HG03097 (cell line): Measurements from ENCODE around the gene CENPM.

Source experiments
- ATAC-seq: cut with Tn5 transposase; IDR thresholded peaks from one replicate; pipeline ENCODE4 v1.9.1; 2021; ENCODE audit not compliant: unreplicated experiment, low FRiP score

Gene CENPM

GRCh38 chr22:41915035-41915785, 31.7 kb downstream of the CENPM start, which contains the start of gene SHISA8:
Gene SHISA8, minus strand, starts transcription at chr22:41915074. Its CDS starts 407 bp downstream, at chr22:41914667.
- ATAC-seq: no peak

DNA sequence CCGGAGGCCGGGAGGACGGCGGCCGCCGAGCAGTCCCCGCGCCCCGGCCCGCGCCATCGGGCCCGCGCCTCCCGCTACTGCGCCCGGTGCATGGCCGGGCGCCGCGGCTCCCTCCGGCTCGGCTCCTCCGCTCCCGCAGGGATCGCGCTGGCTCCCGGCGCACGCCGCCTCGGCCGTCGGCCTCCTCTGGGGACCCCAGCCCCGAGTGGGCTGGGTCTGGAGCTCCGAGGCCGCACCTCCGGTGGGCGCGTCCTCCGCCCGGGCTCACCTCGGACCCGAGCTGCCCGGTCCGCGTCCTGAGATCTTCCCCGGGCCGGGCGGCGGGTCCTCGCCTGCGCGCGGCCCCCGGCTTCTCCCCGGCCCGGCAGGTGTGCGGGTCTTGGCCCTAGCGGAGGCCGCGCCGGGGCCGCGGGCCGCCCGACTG, 32.3 kb downstream of the CENPM start:
- ATAC-seq: no peak

DNA sequence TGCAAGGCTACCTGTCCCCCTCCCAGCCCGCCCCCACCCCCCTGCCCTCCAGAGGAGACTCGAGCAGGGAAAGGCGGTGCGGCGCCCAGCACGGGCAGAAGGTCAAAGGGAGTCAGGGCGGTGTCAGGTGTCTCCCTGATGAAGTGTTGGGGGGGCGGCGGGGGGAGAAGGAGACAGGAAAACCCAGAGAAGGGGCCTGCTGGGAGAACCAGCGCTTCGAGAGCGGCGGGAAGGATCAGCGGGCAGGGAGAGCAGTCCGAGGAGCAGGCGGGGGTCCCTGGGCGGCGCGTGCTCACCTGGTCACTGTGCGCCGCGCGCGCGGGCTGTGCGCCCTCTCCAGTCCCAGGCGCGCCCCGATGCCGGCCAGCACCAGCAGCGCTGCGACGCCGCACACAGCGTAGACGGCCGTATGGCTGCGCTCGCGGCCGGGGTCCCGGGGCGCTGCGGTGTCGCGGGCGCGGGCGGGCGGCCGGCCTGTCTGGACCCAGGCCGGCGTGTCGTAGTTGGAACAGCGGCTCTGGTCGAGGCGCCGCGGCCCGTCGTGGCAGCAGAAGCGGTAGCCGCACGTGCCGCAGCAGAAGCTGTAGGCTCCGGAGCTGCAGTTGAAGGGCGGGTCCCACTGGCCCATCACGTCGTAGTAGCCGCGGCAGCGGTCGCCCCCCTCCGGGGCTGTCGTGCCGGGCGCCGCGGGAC, 33.0 kb downstream of the CENPM start:
- ATAC-seq: no peak

- no peak for ATAC-seq
Measured at GRCh38 chr22:41913040-41913719, 33.8 kb downstream of the CENPM start.

DNA sequence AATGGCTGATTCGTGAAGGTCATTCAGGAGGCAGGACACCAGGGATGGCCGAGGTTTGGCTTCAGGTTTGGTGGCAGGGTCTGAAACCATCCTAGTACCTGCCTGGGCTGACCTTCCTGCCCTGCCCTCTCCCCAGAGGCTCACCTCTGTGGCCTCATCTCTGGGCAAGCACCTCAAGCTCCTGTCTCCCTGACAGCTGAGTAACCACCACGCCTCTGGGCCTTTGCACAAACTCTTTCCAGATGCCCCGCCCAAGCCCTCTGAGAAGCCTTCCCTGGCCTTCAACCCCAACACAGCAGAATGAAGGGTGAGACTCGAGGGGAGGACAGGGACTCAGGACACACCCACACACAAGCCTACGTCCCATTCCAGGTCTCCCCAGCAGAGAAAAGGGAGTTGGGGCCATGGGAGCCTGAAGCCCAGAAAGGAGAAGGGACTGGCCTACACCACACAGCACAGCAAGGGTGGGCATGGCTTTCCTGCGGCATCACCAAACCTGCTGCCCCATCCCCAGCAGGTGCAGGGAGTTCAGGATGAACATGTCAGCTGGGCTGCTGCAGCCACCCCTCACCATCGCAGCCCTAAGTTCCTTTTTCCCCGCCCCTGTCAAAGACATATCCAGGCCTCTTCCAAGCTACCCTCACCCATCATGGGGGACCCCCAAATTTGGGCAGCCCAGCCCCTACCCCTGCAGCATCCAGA, 34.5 kb downstream of the CENPM start:
- ATAC-seq: no peak

GRCh38 chr22:41911001-41911611, 35.8 kb downstream of the CENPM start:
- ATAC-seq: no peak

DNA sequence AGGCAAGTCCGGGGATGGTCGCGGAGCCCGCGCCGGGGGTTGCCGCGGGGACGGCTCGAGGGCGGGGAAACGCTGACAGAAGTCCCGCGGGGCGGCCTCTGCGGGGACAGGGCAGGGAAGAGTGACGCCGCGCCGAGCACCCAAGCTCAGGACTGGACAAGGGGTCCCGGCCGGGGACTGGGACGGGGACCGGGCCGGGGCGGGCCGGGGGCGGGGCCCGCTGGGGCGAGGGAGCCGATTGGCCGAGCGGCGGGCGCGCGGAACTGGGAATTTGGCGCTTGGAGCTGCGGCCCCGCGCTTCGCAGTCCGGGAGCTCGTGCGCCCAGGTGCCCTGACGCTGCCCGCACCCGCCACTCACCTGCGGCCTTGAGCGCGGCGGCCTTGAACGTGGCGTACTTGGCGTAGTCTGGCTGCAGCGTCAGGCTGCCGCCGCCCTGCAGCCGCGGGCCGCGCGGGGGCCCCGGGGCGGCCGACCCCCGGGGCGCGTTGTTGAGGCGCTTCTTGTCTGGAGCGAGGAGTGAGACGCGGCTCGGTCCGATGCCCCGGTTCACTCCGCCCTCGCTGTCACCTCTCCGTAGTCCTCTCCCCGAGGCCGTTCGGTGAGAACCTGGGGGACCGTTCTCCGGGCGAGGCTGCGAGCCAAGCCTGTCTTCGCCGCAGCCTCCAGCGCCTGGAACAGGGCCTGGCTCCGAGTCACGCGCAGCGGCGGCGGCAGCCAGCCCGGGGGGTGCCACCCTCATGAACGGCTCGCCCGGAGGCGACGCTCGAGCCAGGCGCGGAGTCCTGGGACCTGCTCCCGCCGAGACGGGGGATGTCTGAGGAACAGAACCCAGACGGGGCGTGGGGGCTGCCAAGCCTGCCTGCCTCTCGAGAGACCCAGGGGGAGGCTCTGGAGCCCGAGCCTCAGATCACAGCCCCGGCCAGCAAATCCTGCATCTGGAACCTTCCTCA, 36.6 kb downstream of the CENPM start:
- no peak for ATAC-seq

- ATAC-seq: no peak
Measured at GRCh38 chr22:41909310-41910049, 37.5 kb downstream of the CENPM start.

- ATAC-seq: no peak
Measured at GRCh38 chr22:41908411-41909309, 38.3 kb downstream of the CENPM start.

DNA sequence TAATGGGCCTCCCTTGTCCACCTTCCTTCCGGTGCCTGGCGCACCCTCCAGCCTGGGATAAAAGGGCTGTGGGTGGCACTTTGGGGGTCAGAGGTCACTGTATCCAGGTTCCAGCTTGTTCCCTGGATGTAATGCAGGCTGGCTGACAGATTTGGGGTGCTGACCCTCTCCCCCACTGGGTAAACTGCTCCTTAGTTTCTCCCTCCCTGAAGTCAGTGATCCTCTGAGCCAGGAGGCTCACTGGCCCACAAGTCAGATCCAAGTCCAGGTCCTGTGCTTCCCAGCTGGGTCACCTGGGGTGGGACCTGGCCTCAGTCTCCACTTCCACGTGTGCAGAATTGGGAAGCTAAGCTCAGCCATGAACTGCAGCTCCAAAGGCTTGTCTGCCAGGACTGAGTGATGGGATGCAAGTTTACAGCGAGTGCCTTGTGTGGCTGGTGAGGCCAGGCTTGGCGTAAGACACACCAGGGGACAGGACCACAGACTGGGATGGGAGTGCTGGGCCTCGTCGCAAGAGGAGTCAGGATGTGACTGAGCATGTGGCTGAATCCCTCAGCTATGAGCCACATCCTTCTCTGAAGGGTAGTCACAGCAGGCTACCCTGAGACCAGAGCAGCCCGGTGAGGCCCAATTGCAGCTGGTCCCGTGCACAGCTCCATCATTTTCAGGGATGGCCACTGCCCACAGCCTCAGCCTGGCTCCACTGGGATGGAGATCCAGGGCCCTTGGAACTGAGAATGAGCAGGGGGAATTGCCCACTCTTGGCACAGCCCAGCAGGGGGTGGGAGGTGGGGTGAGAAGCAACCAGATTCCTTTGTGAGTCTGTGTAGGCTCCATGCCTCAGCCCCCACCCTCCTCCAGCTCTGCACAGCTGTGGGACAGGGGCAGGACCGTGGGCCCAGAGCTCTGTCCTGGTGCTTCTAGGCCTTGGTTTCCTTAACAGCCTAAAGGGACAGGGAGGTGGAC, 39.2 kb downstream of the CENPM start:
- no peak for ATAC-seq

DNA sequence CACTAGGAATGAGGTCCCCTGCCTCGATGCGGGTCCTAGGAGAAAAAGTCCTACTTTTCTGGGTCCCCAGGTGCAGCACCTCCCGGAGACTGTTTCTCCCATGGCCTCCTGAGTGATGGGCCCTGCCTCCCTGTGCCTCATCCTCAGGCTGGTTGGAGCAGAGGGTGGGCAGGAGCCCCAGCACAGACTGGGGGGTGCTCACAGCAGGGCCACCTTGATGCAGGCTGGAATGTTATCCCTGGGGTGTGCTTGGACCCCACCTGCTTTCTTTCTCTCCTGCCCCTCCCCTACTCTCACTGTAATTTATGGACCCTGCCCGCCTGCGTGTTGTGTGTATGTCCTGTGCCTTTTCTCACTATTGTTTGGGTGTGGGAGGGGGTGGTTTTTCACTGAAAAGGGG, 40.1 kb downstream of the CENPM start:
- no peak for ATAC-seq

- no peak for ATAC-seq
Measured at GRCh38 chr22:41905411-41906202, 41.3 kb downstream of the CENPM start.

- ATAC-seq: no peak
Measured at GRCh38 chr22:41904450-41905410, 42.2 kb downstream of the CENPM start.

GRCh38 chr22:41902932-41903421, 44.0 kb downstream of the CENPM start:
- ATAC-seq: no peak
